GM12878 (cell line): ENCODE measurements around the gene CBFB. TPM values are rescaled to one million over a fixed set of nuclear protein-coding genes. Genes with fewer than 3 reads are reported as not detected.

Source experiments
- ATAC-seq: fragments of 200-7000 bp; cut with Tn5 transposase; 3 replicates; pipeline ENCODE4 v1.9.1; 2020; ENCODE audit warnings: mild to moderate bottlenecking, moderate library complexity
- BruUV-seq: library from RNA; stranded (reverse); fragments of 400-500 nt; replicated peaks from 2 replicates; lab custom pipeline; 2021; lab: Mats Ljungman, UMichigan
- CTCF ChIA-PET: fragments of 300-600 bp; sonication (Branson Sonifier 250); formaldehyde crosslinking; extraction: SDS; loops from one replicate; lab custom pipeline; 2021; ENCODE audit warnings: inconsistent platforms; lab: Yijun Ruan, JAX
- POLR2A ChIA-PET: fragments of 350-600 bp; formaldehyde crosslinking; extraction: SDS; loops from one replicate; lab custom pipeline; 2021; ENCODE audit warnings: inconsistent platforms; lab: Charles Lee
- RAD21 ChIA-PET: fragments of 300-600 bp; sonication (Branson Sonifier 250); formaldehyde crosslinking; loops from one replicate; lab custom pipeline; 2023; ENCODE audit warnings: antibody characterized with exemption; ENCODE audit not compliant: unreplicated experiment; lab: Charles Lee
- SMC1A ChIA-PET: fragments of 300-600 bp; sonication (Branson Sonifier 250); formaldehyde crosslinking; loops from one replicate; lab custom pipeline; 2023; ENCODE audit not compliant: unreplicated experiment, uncharacterized antibody; lab: Charles Lee
- DNase-seq: peaks from one replicate; pipeline ENCODE4 v3.0.0-alpha.2; 2011; ENCODE audit warnings: low read depth, low spot score
- FAIRE-seq: peaks from 3 replicates; lab custom pipeline; 2011; peaks lifted over from hg19 to GRCh38; lab: Jason Lieb, UNC
- H2AFZ ChIP-seq: 2 replicates; pipeline ENCODE4 v1.6.0; 2011; ENCODE audit warnings: low read depth, low read length, control low read depth; ENCODE audit not compliant: control insufficient read depth
- H3K27ac ChIP-seq: 2 replicates; pipeline ENCODE4 v1.5.1; 2011; ENCODE audit warnings: control low read depth; ENCODE audit not compliant: control insufficient read depth, insufficient read depth
- H3K27me3 ChIP-seq, 2 experiments: replicated peaks in 1 of 2; 2 replicates each; pipeline versions ENCODE4 v1.6.0 to v1.6.1; 2011; ENCODE audit warnings: low read length in 1 of 2; ENCODE audit not compliant: control insufficient read depth in 2 of 2, insufficient read depth in 2 of 2
- H3K36me3 ChIP-seq, 2 experiments: 2 replicates each; pipeline ENCODE4 v1.5.1; 2011; ENCODE audit warnings: low read length in 1 of 2; ENCODE audit not compliant: control insufficient read depth in 2 of 2, insufficient read depth in 2 of 2
- H3K4me1 ChIP-seq: 2 replicates; pipeline ENCODE4 v1.6.1; 2011; ENCODE audit warnings: mild to moderate bottlenecking, low read length, moderate library complexity, mixed read lengths; ENCODE audit not compliant: control insufficient read depth, insufficient read depth
- H3K4me2 ChIP-seq: 2 replicates; pipeline ENCODE4 v1.6.0; 2011; ENCODE audit warnings: control low read depth; ENCODE audit not compliant: control insufficient read depth, insufficient read depth
- H3K4me3 ChIP-seq: fragments of 200-600 bp; sonication (generic); 2 replicates; pipeline ENCODE4 v1.5.1; 2016
- H3K79me2 ChIP-seq: 2 replicates; pipeline ENCODE4 v1.6.0; 2011; ENCODE audit warnings: low read length; ENCODE audit not compliant: control insufficient read depth, insufficient read depth
- H3K9ac ChIP-seq: 2 replicates; pipeline ENCODE4 v1.8.0; 2011; ENCODE audit warnings: low read length, control low read depth, mixed read lengths; ENCODE audit not compliant: control insufficient read depth, insufficient read depth
- H3K9me3 ChIP-seq: replicated peaks from 3 replicates; pipeline ENCODE4 v1.5.1; 2011; ENCODE audit warnings: mild to moderate bottlenecking, low read length; ENCODE audit not compliant: control insufficient read depth, insufficient read depth
- H4K20me1 ChIP-seq: 2 replicates; pipeline ENCODE4 v1.6.0; 2011; ENCODE audit not compliant: control insufficient read depth, insufficient read depth
- SPI1 ChIP-seq: IDR thresholded peaks from 2 replicates; pipeline ENCODE4 v1.6.1; 2011; ENCODE audit warnings: low read depth, mild to moderate bottlenecking, low read length, moderate library complexity, borderline replicate concordance; ENCODE audit not compliant: insufficient read depth
- in situ Hi-C: fragments of 300-500 bp; cut with MboI; formaldehyde crosslinking; loops from 9 replicates; pipeline ENCODE4 v1.14.3; 2018; ENCODE audit warnings: mixed read lengths
- intact Hi-C: fragments of 100-400 bp; cut with micrococcal nuclease; formaldehyde crosslinking; loops from one replicate; pipeline ENCODE4 v1.14.2; 2022; ENCODE audit not compliant: unreplicated experiment
- polyA plus RNA-seq, 11 experiments: library from polyadenylated mRNA; depleted of rRNA in 4 of 11; unstranded in 6 of 11; stranded (reverse) in 5 of 11; fragments of >200 nt; fragmentation: Nextera tagmentation in 4 of 11; fragmentation: Illumina TruSeq in 1 of 11; extraction: Ambion mirVana in 4 of 11; extraction: Trizol in 1 of 11; gene quantifications; 1 replicate in 1 of 11; 2 replicates in 10 of 11; pipeline versions ENCODE4 v1.2.1 to v1.2.3, GENCODE V29; 2011 to 2016; ENCODE audit warnings: inconsistent platforms in 2 of 11, missing spikeins in 2 of 11, low read depth in 1 of 11
- total RNA-seq, 4 experiments: library from RNA; depleted of rRNA in 3 of 4; stranded (reverse); fragments of >200 nt in 3 of 4; fragmentation: Illumina TruSeq in 1 of 4; extraction: Trizol in 1 of 4; gene quantifications; 2 replicates each; pipeline versions ENCODE4 v1.2.1 to v1.2.3, GENCODE V29; 2013 to 2021
- TF ChIP-seq, protein P1 (sequence below): fragments of 150-350 bp; IDR thresholded peaks from 2 replicates; pipeline ENCODE4 v1.6.1; 2014; ENCODE audit warnings: mild to moderate bottlenecking, low read depth, low read length

The CBFB gene
- total and polyA plus RNA-seq, 10 of the 15 experiments (the other 5 are each of a cell fraction or from before 2014, with no cell fraction given) = 25.3 to 83.8 (median 65.7) TPM

DNA sequence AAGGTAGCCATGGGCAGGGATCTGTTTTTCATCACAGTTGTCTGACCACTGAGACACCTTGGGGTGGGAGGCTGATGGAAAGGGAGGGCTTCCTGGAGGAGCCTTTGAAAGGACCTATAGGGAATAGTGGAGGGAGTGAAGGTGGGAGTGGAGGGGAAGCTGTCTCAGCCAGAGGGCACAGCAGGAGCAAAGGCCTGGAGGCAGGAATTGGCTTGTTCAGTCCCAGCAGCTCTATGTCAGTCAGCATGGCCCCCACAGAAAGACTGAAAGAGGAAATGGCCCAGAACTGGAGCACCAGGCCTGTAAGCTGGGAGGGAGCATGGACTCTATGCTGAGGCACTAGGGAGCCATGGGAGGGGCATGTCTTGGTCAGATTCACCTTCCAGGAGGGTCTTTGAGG lies 12.8 kb upstream of the CBFB start:
- intact Hi-C loops = loop anchor here (2.0 to 10.0 kb wide), 2 partner anchors 61 to 169 kb away; no protein-coding TSS in a partner anchor
- TF ChIP-seq, protein P1, sequence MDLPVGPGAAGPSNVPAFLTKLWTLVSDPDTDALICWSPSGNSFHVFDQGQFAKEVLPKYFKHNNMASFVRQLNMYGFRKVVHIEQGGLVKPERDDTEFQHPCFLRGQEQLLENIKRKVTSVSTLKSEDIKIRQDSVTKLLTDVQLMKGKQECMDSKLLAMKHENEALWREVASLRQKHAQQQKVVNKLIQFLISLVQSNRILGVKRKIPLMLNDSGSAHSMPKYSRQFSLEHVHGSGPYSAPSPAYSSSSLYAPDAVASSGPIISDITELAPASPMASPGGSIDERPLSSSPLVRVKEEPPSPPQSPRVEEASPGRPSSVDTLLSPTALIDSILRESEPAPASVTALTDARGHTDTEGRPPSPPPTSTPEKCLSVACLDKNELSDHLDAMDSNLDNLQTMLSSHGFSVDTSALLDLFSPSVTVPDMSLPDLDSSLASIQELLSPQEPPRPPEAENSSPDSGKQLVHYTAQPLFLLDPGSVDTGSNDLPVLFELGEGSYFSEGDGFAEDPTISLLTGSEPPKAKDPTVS = no peak
- peak; percentile 46; the same call in 1 of the 2 replicates for TF ChIP-seq SPI1
- POLR2A ChIA-PET = interaction anchor here (0.6 to 3.0 kb wide), 3 partner anchors 15 to 85 kb away, joined by 4 to 12 read pairs (median 7); no protein-coding TSS in a partner anchor
- no peak overlapping the region for H3K4me3 ChIP-seq
- H2AFZ ChIP-seq = no peak overlapping the region
- in situ Hi-C loops = loop anchor here (5.0 kb wide), 2 partner anchors 86 to 136 kb away; partner anchors contain the start of gene B3GNT9
- DNase-seq = no peak
- H3K9ac ChIP-seq = no peak overlapping the region
- RAD21 ChIA-PET = interaction anchor here (0.6 to 4.8 kb wide), 4 partner anchors 35 to 139 kb away, joined by 3 to 69 read pairs (median 8); partner anchors contain the start of gene B3GNT9
- peaks cover 0 to 2% of the 10 kb centered on the region in 2 experiments; a peak in 3 of 4 replicates for H3K27me3 ChIP-seq
- CTCF ChIA-PET = interaction anchor here (0.7 to 12.3 kb wide), 11 partner anchors 11 to 169 kb away, joined by 3 to 205 read pairs (median 4); partner anchors contain the start of genes B3GNT9, CBFB and CES3
- no peak overlapping the region for H3K27ac ChIP-seq
- no peaks in the 10 kb centered on the region for H3K79me2 ChIP-seq
- H4K20me1 ChIP-seq = no peaks in the 10 kb centered on the region
- H3K4me1 ChIP-seq = peaks cover 13% of the 10 kb centered on the region; the same call in 1 of the 2 replicates
- no peaks in the 10 kb centered on the region for H3K36me3 ChIP-seq
- no TSS peak for BruUV-seq
- H3K4me2 ChIP-seq = no peak overlapping the region
- H3K9me3 ChIP-seq = no peaks in the 10 kb centered on the region
- SMC1A ChIA-PET = interaction anchor here (0.6 to 4.4 kb wide), 6 partner anchors 15 to 141 kb away, joined by 3 to 57 read pairs (median 6); no protein-coding TSS in a partner anchor
- no peak for FAIRE-seq
- ATAC-seq = no peak
